Activated CD8-positive, alpha-beta memory T cell treated with anti-CD3 and anti-CD28 coated beads for 1 hour (primary cell): ENCODE data around the gene FAM20B.
"Not testable (repeated sequence)": the region's sequence is repeated elsewhere in the genome, so short reads cannot be mapped to it uniquely, and the experiment has no call there.

ENCODE experiments used
- DNase-seq, 2 donors: peaks; one replicate each; pipeline ENCODE4 v3.0.0-alpha.2; 2020; ENCODE audit warnings: low read depth in 1 of 2; ENCODE audit errors: extremely low read depth in 1 of 2

Gene FAM20B, protein sequence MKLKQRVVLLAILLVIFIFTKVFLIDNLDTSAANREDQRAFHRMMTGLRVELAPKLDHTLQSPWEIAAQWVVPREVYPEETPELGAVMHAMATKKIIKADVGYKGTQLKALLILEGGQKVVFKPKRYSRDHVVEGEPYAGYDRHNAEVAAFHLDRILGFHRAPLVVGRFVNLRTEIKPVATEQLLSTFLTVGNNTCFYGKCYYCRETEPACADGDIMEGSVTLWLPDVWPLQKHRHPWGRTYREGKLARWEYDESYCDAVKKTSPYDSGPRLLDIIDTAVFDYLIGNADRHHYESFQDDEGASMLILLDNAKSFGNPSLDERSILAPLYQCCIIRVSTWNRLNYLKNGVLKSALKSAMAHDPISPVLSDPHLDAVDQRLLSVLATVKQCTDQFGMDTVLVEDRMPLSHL

DNA sequence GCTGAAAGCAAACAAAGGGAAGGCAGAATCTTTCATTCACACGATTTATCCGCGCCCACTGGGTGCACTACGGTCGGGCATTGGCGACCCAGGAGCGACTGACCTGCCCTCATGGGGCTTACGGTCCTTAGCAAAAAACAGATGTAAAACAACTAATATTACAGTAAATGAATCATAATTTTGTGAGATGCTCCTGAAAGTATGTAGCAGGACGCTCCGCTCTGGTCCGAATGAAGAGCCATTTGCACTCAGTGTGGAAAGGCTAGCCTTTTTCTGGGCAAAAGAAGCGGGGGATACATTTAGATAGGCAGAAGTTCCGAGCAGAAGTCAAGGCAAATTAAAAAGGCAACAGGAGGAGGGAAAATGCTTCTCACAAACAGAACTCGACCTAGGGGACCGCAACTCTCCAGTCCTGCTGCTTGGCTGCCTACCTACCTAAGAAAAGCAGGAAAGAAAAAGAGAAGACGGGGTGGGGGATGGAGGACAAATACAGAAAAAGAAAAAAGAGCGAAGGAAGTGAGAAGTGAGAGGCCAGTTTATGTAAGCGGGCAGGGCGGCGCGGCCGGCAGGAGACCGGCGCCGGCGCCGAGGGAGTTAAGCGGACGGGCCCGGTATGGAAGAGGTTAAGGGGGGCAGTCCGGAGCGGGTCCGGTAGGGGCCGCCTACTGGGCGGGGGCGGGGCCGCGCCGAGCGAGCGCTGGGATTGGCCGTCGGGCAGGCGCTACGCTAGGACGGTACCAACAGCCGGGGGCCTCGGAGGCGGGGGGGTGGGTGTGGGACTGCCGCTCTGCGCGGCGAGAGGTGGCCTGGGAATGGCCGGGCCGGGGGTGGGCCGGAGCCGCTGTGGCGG, at the start of gene FAM20B:
TSS of gene FAM20B (plus strand) at position 770 of the 850 bp plus-strand sequence. CDS start 17,954 bp downstream, outside the sequence.
- DNase-seq = peak; percentile 63 to 85

DNA sequence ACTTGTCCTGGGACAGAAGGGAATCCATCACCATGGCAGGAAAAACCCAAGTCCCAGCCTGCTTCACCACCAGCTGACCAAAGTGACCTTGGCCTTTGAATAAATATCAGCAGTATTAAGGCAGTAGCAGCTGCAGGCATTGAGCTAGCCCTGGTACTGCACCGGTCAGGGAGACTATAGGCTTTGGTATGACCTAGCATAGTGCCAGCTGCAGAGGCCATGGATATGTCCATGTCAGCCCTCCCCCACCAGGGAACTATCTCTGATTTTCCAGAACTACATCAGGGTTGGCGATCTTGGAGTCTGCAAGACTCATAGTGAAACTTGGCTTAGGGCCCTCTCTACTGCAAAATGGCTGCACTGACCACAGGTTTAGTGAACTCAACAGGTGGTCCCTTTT, 49.2 kb upstream of the FAM20B start:
- no peak for DNase-seq

DNA sequence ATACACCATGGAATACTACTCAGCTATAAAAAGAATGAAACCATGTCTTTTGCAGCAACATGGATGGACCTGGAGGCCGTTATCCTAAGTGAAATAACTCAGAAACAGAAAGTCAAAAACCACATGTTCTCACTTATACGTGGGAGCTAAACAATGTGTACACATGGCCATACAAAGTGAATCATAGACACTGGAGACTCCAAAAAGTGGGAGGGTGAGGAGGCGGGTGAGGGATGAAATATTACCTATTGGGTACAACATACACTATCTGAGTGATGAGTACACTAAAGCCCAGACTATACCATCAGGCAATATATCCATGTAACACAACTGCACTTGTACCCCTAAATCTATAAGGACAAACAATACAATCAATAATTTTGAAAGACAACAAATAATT, 39.5 kb upstream of the FAM20B start:
- no peak for DNase-seq

DNA sequence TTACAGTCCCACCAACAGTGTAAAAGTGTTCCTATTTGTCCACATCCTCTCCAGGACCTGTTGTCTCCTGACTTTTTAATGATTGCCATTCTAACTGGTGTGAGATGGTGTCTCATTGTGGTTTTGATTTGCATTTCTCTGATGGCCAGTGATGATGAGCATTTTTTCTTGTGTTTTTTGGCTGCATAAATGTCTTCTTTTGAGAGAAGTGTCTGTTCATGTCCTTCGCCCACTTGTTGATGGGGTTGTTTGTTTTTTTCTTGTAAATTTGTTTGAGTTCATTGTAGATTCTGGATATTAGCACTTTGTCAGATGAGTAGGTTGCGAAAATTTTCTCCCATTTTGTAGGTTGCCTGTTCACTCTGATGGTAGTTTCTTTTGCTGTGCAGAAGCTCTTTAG, 37.5 kb upstream of the FAM20B start:
- not testable (repeated sequence) for DNase-seq

GRCh38 chr1:178993559-178993958, 32.1 kb upstream of the FAM20B start:
- DNase-seq = no peak

GRCh38 chr1:178997428-178997827, 28.3 kb upstream of the FAM20B start:
- no peak for DNase-seq

DNA sequence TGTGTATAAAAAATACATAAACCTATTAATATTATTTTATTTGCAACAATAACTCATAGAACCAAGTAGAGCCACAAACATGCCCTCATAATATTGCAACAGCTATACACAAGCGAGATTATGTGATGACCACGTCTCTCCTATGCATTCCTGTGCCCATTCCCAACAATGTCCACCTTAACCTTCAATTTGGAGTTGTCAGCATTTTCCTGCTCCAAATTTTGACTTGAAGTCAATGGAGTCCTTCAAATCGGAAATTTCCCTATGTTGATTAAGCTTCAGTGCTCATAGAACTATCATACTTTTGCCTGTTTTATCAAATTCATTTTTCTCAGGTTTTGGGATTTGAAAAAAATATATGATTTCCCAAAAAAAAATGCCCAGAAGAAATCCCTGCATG, 27.4 kb upstream of the FAM20B start:
- no peak for DNase-seq

DNA sequence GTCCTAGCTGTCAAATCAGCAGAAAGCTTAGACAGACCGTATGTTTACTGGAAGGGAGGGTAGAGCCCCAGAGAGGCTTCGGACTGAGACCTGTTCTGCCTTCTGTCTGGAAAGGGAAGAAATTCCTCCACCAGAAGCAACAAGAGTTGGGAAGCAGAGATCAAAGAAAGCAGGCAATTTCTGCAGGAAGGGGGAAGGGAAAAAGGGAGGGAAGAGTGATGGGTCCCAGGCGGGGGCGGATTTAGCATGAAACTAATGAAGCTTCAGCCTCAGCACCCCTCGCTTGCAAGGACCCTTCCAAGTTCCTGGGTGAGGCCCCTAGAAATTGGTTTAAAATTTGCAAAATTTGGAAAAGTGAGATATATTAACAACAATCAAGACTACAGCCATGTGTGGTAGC, 26.6 kb upstream of the FAM20B start:
- no peak for DNase-seq

DNA sequence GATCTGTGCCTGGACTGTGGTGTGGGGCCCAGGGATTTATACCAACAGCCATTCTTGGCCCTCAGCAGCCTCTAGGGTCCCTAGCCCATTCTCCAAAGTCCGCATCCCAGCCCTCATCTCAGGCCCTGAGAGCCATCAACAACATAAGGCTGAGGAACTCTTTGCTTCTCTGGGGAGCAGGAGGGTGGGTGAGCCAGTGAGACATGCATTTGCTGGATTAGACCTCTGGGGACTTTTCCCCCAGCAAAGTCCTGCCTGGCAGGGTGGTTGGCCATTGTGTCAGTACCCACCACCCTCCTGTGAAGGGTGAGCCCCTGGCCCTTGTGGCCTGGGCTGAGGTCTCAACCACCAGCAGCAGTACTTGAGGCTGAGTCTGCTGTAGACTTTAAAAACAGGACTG, 24.2 kb upstream of the FAM20B start:
- no peak for DNase-seq

DNA sequence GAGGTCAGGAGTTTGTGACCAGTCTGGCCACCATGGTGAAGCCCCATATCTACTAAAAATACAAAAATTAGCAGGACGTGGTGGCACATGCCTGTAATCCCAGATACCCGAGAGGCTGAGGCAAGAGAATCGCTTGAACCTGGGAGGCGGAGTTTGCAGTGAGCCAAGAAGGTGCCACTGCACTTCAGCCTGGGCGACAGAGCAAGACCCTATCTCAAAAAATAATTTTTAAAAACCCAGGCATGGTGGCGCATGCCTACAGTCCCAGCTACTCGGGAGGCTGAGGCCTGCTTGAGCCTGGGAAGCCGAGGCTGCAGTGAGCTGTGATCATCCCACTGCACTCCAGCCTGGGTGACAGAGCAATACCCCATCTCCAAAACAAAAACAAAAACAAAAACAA, 23.6 kb upstream of the FAM20B start:
- not testable (repeated sequence) for DNase-seq

- peak in 1 of 2 donors; percentile 50 for DNase-seq
Observed at GRCh38 chr1:179002552-179003345, 22.9 kb upstream of the FAM20B start.

- DNase-seq = no peak
Observed at GRCh38 chr1:179003512-179004066, 22.1 kb upstream of the FAM20B start.

- no peak for DNase-seq
Observed at GRCh38 chr1:179007233-179007632, 18.5 kb upstream of the FAM20B start.

GRCh38 chr1:179010671-179011070, 15.0 kb upstream of the FAM20B start:
- DNase-seq = no peak

DNA sequence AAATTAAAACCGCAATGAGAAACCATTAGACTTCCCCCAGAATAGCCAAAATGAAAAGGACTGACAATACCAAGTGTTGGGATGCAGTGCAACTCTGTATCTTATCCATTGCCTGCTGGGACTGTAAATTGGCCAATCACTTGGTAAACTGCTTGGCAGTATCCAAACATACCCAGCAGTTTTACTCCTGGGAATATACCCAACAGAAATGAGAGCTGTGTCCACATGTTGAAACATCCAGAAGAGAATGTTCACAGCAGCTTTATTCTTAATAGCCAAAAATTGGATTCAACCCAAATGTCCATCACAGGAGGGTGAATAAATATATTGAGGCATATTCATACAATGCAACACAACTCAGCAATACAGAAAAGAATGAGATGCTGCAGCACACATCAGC, 13.7 kb upstream of the FAM20B start:
- DNase-seq = no peak

GRCh38 chr1:179014123-179014522, 11.6 kb upstream of the FAM20B start:
- DNase-seq = no peak

- DNase-seq = no peak
Observed at GRCh38 chr1:179015396-179015795, 10.3 kb upstream of the FAM20B start.

DNA sequence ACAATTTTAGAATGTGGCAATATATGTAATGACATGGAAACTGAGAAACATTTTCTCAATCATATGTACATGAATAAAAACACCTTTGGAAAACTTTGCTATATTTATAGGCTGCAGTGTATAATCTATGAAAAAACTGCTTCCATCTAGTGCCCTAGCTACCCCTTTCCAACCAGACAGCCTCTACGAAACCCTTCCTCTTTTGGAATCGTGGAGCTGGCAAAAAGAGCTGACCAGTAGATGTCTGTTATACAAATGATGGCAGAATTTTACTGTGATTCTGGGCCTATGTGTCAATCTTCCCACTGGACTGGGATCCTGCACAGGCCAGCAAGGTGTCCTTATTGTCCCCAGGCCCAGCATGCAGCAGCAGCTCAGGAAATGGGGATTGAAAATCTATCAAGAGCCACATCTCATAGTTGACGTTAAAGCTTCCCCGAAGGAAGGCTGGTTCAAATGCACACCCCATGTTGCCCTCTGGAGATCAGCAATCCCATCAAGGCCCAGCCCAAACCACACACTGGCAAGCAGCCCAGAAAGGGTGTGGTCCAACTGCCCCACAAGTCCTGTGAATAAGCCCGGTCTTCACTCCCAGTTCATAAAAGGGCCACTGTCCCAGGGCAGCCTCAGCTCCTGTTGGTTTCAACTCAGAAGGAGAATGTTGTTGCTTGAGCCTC, 8.8 kb upstream of the FAM20B start:
- no peak for DNase-seq

GRCh38 chr1:179017383-179018326, 8.0 kb upstream of the FAM20B start:
- DNase-seq = no peak
